Mucosa of stomach (tissue), 1 donor: Measurements from ENCODE around the gene E2F2.
"Not testable (repeated sequence)": the region's sequence is repeated elsewhere in the genome, so short reads cannot be mapped to it uniquely, and the experiment has no call there.

ENCODE experiments used
- H3K27me3 ChIP-seq: one replicate; pipeline ENCODE4 v1.7.0; 2013; ENCODE audit warnings: mild to moderate bottlenecking, low read length; ENCODE audit not compliant: control insufficient read depth, insufficient read depth
- H3K36me3 ChIP-seq: one replicate; pipeline ENCODE4 v1.7.0; 2013; ENCODE audit warnings: low read length; ENCODE audit not compliant: control insufficient read depth, insufficient read depth
- H3K4me1 ChIP-seq: one replicate; pipeline ENCODE4 v1.7.0; 2013; ENCODE audit warnings: mild to moderate bottlenecking, low read length; ENCODE audit not compliant: control insufficient read depth, insufficient read depth
- H3K4me3 ChIP-seq: one replicate; pipeline ENCODE4 v1.7.0; 2013; ENCODE audit warnings: low read length
- H3K9ac ChIP-seq: one replicate; pipeline ENCODE4 v1.7.0; 2013; ENCODE audit warnings: mild to moderate bottlenecking, low read length, moderate library complexity
- H3K9me3 ChIP-seq: one replicate; pipeline ENCODE4 v1.7.0; 2013; ENCODE audit warnings: mild to moderate bottlenecking, low read length, moderate library complexity; ENCODE audit not compliant: control insufficient read depth
- donor health status: Pancreatic carcinoma.

The E2F2 gene

GRCh38 chr1:23553231-23554126, 22.4 kb upstream of the E2F2 start:
- peak overlapping the region; percentile 86 for H3K4me3 ChIP-seq
- H3K27me3 ChIP-seq: no peaks in the 10 kb centered on the region
- peaks cover 8% of the 10 kb centered on the region for H3K36me3 ChIP-seq
- H3K4me1 ChIP-seq: peaks cover 39% of the 10 kb centered on the region
- H3K9me3 ChIP-seq: no peaks in the 10 kb centered on the region
- H3K9ac ChIP-seq: peak overlapping the region; percentile 93

- Histone ChIP-seq H3K4me1 (peaks cover 42% of the 10 kb centered on the region), H3K9me3 (no peaks in the 10 kb centered on the region), H3K9ac (no peak overlapping the region), H3K27me3 (no peaks in the 10 kb centered on the region), H3K36me3 (peaks cover under 1% of the 10 kb centered on the region), H3K4me3 (no peak overlapping the region)
Observed at GRCh38 chr1:23551849-23552248, 20.8 kb upstream of the E2F2 start.

- no peaks in the 10 kb centered on the region for H3K27me3 ChIP-seq
- no peaks in the 10 kb centered on the region for H3K9me3 ChIP-seq
- H3K36me3 ChIP-seq: no peaks in the 10 kb centered on the region
- no peak overlapping the region for H3K9ac ChIP-seq
- peaks cover 29% of the 10 kb centered on the region for H3K4me1 ChIP-seq
- no peak overlapping the region for H3K4me3 ChIP-seq
Observed at GRCh38 chr1:23548704-23549143, 17.7 kb upstream of the E2F2 start.

GRCh38 chr1:23546897-23547584, 16.0 kb upstream of the E2F2 start:
- Histone ChIP-seq H3K36me3 (no peaks in the 10 kb centered on the region), H3K4me1 (peaks cover 28% of the 10 kb centered on the region), H3K27me3 (no peaks in the 10 kb centered on the region), H3K9me3 (no peaks in the 10 kb centered on the region), H3K4me3 (peak overlapping the region; percentile 10), H3K9ac (peak overlapping the region; percentile 53)

- H3K9ac ChIP-seq: no peak overlapping the region
- no peak overlapping the region for H3K4me3 ChIP-seq
- no peaks in the 10 kb centered on the region for H3K9me3 ChIP-seq
- H3K4me1 ChIP-seq: peaks cover 28% of the 10 kb centered on the region
- no peaks in the 10 kb centered on the region for H3K27me3 ChIP-seq
- no peaks in the 10 kb centered on the region for H3K36me3 ChIP-seq
Observed at GRCh38 chr1:23545851-23546250, 14.8 kb upstream of the E2F2 start.

- peaks cover 31% of the 10 kb centered on the region for H3K4me1 ChIP-seq
- H3K27me3 ChIP-seq: no peaks in the 10 kb centered on the region
- no peaks in the 10 kb centered on the region for H3K36me3 ChIP-seq
- H3K9ac ChIP-seq: no peak overlapping the region
- no peak overlapping the region for H3K4me3 ChIP-seq
- H3K9me3 ChIP-seq: no peaks in the 10 kb centered on the region
Observed at GRCh38 chr1:23544444-23545389, 13.7 kb upstream of the E2F2 start.

- Histone ChIP-seq H3K4me1 (peaks cover 35% of the 10 kb centered on the region), H3K27me3 (no peaks in the 10 kb centered on the region)
Observed at GRCh38 chr1:23543707-23544443, 12.8 kb upstream of the E2F2 start.

GRCh38 chr1:23542940-23543339, 11.9 kb upstream of the E2F2 start:
- H3K27me3 ChIP-seq, H3K9me3 ChIP-seq, H3K9ac ChIP-seq, H3K4me3 ChIP-seq, H3K36me3 ChIP-seq: not testable (repeated sequence)
- H3K4me1 ChIP-seq: peaks cover 34% of the 10 kb centered on the region

More at GRCh38 chr1:23543707-23544443, 12.8 kb upstream of the E2F2 start:
- Histone ChIP-seq H3K9me3 (no peaks in the 10 kb centered on the region), H3K4me3 (no peak overlapping the region), H3K36me3 (no peaks in the 10 kb centered on the region), H3K9ac (no peak overlapping the region)

- Histone ChIP-seq H3K4me3 (no peak overlapping the region), H3K36me3 (no peaks in the 10 kb centered on the region), H3K4me1 (peaks cover 13% of the 10 kb centered on the region), H3K9ac (peak overlapping the region; percentile 31), H3K9me3 (no peaks in the 10 kb centered on the region), H3K27me3 (no peaks in the 10 kb centered on the region)
Observed at GRCh38 chr1:23539698-23540266, 8.7 kb upstream of the E2F2 start.

- Histone ChIP-seq H3K4me1 (peaks cover 7% of the 10 kb centered on the region), H3K4me3 (no peak overlapping the region), H3K36me3 (no peaks in the 10 kb centered on the region), H3K27me3 (no peaks in the 10 kb centered on the region), H3K9me3 (no peaks in the 10 kb centered on the region), H3K9ac (no peak overlapping the region)
Observed at GRCh38 chr1:23537296-23537973, 6.4 kb upstream of the E2F2 start.
